HG02588 (cell line): ENCODE results near the gene RFPL4AL1.
"Not testable (repeated sequence)": the region's sequence is repeated elsewhere in the genome, so short reads cannot be mapped to it uniquely, and the experiment has no call there.

Source experiments
- ATAC-seq: cut with Tn5 transposase; IDR thresholded peaks from one replicate; pipeline ENCODE4 v1.9.1; 2021; ENCODE audit warnings: mild to moderate bottlenecking, moderate library complexity; ENCODE audit not compliant: unreplicated experiment

Gene RFPL4AL1

DNA sequence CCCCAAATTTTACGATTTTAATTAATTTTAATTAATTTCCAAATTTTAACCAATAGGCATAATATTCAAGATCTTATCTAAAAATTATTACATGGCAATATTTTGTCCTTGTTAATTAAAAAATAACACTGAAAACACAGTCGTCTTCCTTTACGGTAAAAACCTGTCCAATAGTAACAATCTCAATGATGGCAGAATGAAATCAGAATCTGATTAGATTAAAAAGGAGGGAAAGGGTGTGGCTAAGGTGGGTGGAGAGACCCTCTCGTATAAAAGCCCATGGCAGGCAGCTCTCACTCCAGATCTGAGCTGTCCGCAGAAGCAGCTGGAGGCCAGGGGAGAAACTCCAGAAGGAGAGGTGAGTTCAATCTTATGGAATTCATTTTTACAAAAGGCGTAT is at the start of gene RFPL4AL1:
RFPL4AL1 (plus strand) TSS at position 301 of the 400 bp plus-strand sequence. CDS start 2,687 bp downstream, outside the sequence.
- ATAC-seq, result not testable (repeated sequence)

DNA sequence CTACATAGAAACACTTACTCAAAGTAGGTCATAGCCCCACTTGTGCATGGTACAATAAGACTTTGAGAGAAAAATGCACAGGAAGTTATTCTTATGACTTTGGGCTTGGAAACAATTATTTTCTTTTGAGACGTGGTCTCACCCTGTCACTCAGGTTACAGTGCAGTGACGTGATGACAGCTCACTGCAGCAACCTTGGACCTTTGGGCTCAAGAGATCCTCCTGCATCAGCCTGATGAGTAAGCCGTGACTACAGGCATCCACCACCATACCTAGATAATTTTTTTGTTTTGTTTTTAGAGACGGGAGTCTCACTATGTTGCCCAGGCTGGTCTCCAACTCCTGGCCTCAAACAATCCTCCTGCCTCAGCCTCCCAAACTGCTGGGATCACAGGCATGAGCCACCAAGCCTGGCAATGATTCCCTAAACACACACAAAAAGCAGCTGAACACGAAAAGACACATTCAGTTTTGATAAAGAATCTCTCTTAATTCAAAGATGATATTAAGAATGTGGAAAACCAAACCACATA is 48.6 kb upstream of the RFPL4AL1 start:
- ATAC-seq, result no peak

DNA sequence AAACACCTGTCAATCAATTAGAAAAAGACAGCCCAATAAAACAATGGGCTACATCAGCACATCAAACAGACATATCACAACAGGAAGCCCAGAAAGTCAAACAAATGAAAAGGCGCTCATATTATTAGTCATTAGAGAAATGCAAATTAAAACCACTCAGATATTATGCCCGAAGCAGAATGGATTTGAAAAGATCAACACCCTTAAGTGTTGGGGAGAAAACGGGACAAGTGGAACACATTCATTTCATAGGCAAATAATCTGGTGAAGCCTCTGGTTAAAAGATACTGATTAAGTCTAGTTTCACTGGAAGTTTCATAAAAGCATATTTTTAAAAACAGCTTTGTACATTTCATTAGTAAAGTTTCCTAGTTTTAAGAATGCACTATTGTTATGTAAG is 48.1 kb upstream of the RFPL4AL1 start:
- ATAC-seq, result no peak

DNA sequence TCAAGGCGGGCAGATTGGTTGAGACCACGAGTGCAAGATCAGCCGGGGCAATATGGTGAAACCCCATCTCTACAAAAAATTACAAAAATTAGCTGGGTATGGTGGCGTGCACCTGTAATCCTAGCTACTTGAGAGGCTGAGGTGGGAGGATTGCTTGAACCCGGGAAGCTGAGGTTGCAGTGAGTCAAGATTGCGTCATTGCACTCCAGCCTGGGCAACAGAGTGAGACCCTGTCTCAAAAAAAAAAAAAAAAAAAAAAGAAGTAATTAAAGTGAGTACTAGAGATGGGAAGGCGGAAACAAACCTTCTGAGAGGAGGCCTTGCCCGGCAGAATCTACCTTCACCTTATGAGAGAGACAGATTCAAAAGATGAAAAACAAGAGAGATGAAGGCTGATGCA is 45.4 kb upstream of the RFPL4AL1 start:
- no peak for ATAC-seq

DNA sequence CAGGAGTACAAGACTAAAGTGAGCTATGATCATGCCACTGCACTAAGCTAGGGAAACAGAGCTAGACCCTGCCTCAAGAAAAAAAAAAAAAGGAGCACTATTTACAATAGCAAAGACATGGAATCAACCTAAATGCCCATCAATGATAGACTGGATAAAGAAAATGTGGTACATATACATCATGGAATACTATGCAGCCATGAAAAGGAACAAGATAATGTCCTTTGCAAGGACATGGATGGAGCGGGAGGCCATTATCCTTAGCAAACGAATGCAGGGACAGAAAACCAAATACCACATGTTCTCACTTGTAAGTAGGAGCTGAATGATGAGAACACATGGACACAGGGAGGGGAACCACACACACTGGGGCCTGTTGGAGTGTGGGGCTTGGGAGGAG is 38.5 kb upstream of the RFPL4AL1 start:
- ATAC-seq, result not testable (repeated sequence)

DNA sequence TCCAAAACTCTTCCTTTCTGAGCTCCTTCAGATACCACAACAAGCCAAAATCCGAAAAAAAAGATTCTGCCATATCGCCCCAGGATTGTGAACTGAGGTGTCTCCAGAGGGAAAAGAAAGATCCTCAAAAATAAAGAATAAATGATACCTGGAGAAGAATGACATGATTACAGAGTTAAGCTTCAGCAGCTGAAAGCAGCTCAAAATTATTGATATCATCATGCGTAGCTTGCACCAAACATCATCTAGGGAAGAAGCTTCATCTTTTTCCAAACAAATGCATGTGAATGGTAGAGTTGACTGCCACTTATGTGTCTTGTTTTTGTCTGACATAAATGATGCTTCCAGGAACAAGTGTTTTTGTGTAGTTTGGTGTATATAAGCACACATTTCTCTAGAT is 30.6 kb upstream of the RFPL4AL1 start, which contains the start of gene NLRP9:
NLRP9 (minus strand) TSS at position 101 of the 400 bp plus-strand sequence; CDS start at position 73, 28 bp downstream.
- ATAC-seq, result no peak

DNA sequence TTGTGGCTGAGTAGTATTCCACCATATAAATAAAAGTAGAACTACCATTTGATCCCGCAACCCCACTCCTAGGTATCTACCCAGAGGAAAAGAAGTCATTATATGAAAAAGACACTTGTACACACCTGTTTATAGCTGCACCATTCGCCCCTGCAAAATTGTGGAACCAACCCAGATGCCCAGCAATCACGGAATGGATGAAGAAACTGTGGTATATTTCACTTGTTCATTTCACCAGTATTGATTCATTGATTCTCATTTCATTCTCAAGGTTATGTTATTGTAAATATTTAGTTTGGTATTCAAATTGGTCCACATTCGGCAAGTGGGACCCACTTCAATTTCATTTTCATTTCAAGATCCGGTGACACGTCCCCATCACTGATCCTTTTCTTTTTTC is 18.2 kb upstream of the RFPL4AL1 start:
- ATAC-seq, result no peak

DNA sequence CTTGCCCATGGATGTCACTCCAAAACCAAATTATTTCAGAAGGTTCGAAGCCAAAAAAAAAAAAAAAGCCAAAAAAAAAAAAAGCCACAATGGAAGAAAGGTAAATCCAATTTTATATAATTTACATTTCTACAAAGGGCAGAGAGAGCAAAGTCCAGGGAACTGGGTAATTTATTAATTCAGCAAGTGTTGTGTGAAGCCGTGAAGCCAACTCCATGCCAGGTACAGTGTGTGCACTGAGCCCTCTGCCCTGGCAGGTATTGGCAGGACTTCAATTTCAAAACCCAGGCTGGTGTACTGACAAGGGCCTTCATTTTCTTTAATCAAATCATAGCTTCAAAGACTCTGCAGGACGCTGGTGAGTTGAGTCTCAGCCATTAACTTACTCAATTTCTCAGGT is 15.5 kb upstream of the RFPL4AL1 start:
- no peak for ATAC-seq

DNA sequence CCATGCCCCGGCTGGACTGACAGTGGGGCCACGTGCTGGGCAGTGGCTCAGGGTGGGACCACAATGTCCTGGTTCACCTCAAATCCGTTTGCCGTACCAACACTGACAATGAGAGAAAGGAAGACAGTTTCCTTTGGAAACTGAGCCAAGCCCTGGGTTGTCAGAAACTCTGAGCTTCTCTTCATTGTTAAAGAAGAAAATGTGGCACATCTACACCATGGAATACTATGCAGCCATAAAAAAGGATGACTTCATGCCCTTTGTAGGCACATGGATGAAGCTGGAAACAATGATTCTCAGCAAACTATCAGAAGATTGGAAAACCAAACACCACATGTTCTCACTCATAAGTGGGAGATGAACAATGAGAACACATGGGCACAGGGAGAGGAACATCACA is 12.1 kb upstream of the RFPL4AL1 start:
- ATAC-seq, result not testable (repeated sequence)

DNA sequence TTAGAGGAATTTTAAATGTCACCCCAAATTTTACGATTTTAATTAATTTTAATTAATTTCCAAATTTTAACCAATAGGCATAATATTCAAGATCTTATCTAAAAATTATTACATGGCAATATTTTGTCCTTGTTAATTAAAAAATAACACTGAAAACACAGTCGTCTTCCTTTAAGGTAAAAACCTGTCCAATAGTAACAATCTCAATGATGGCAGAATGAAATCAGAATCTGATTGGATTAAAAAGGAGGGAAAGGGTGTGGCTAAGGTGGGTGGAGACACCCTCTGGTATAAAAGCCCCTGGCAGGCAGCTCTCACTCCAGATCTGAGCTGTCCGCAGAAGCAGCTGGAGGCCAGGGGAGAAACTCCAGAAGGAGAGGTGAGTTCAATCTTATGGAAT is 10.1 kb upstream of the RFPL4AL1 start, which contains the start of gene RFPL4A:
RFPL4A (plus strand) TSS at position 301 of the 400 bp plus-strand sequence. CDS start 2,704 bp downstream, outside the sequence.
- ATAC-seq, result not testable (repeated sequence)

DNA sequence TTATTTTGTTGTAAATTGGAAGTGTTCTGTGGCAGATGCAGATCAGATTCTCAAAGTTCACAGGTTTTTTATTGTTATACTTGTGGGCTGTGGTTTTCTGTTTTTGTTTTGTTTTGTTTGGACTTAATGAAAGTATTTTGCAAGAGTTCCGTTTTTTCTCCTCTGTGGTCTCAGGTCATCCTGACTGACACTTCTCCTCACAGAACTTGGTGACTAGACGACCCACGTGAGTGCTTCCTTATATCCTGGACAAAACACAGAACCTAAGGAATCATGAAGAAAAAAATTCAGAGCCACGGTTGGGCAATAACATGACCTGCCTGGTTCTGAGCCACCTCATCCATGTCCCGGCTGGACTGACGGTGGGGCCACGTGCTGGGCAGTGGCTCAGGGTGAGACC is 2.5 kb upstream of the RFPL4AL1 start:
- ATAC-seq, result no peak

DNA sequence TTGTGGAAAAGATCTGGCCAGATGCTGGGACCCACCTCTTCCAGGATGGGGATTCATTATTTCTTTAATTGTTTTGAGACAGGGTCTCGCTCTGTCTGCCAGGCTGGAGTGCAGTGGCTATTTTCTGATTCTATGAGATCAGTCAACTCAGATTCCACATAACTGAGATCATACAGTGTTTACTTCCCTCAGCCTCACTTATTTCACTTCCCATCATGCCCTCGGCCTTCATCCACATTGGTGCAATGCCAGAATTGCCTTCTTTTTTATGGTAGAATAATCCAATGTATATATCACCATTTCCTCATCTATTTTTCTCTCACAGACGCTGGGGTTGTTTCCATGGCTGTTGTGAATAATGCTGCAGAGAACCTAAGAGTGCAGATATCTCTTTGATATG is 714 bp downstream of the RFPL4AL1 start:
- ATAC-seq, result not testable (repeated sequence)

DNA sequence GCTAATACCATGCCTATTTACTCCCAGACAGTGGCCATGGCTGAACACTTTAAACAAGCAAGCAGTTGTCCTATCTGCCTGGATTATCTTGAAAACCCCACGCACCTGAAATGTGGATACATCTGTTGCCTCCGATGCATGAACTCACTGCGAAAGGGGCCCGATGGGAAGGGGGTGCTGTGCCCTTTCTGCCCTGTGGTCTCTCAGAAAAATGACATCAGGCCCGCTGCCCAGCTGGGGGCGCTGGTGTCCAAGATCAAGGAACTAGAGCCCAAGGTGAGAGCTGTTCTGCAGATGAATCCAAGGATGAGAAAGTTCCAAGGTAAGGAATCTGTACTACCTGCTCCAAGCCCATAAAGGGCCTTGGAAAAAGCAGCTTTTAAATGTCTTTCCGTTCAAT is 8.6 kb downstream of the RFPL4AL1 start:
- no peak for ATAC-seq

DNA sequence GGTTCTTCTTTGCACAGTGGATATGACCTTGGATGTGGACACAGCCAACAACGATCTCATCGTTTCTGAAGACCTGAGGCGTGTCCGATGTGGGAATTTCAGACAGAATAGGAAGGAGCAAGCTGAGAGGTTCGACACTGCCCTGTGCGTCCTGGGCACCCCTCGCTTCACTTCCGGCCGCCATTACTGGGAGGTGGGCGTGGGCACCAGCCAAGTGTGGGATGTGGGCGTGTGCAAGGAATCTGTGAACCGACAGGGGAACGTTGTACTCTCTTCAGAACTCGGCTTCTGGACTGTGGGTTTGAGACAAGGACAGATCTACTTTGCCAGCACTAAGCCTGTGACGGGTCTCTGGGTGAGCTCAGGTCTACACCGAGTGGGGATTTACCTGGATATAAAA is 9.4 kb downstream of the RFPL4AL1 start:
- ATAC-seq, result no peak

DNA sequence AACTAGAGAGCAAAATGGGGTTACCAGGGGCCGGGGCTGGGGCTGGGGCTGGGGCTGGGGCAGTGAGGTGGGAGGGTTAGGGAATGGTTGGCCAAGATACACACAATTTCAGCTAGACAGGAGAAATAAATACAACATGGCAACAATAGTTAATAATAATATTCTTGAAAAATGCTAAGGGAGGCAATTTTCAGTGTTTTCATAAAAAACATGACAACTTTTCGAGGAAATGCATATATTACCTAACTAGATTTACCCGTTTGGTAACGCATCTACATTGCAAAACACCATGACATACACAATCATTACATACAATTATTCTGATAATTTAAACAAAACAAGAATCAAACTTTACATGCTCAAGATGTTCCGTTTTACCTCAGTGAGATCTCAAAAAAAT is 12.2 kb downstream of the RFPL4AL1 start:
- no peak for ATAC-seq

DNA sequence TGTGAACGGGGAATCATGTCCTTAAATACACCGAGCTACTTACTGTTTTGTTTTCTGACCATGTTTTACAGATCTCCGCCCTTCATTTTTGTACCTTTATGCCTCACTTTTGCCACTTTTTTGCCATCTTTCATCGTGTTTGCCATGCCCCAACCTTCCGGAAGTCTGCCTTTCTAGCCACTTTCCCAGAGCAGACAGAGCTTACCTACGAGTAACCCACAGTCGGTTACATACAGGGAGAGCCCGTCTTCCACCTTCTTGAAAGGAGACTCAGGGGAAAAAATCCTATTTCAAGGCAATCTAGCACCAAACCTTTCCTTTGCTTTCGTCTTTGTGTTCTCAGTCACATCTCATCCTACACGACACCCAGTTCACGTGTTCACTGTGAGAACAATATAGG is 26.1 kb downstream of the RFPL4AL1 start:
- no peak for ATAC-seq

DNA sequence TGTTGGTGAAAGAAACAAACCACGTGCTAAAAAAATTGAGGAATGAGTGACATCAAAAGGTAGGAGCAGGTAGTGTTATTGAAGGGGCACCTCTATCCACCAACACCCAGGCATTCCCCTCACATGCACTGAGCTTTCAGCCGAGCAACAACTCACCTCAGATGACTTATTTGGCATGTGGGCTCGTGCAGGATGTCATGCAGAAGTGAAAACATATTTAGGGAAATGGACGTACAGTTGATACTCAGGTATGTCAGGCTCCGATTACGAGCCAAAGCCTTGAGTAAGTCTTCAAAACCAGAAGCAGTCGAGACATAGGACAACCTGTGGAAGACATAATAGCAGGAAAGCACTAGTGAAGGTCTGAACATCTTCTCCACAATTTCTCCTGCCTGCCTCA is 32.5 kb downstream of the RFPL4AL1 start:
- no peak for ATAC-seq

DNA sequence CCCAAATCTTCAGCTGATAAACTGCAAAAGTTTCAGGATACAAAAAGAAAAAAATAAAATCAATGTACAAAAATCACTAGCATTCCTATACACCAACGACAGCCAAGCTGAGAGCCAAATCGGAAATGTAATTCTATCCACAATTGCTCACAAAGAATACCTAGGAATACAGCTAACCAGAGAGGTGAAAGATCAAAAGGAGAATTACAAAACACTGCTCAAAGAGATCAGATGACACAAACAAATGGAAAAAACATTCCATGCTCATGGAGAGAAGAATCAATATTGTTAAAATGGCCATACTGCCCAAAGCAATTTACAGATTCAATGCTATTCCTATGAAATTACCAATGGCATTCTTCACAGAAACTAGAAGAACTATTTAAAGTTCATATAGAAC is 33.4 kb downstream of the RFPL4AL1 start:
- ATAC-seq, result no peak

DNA sequence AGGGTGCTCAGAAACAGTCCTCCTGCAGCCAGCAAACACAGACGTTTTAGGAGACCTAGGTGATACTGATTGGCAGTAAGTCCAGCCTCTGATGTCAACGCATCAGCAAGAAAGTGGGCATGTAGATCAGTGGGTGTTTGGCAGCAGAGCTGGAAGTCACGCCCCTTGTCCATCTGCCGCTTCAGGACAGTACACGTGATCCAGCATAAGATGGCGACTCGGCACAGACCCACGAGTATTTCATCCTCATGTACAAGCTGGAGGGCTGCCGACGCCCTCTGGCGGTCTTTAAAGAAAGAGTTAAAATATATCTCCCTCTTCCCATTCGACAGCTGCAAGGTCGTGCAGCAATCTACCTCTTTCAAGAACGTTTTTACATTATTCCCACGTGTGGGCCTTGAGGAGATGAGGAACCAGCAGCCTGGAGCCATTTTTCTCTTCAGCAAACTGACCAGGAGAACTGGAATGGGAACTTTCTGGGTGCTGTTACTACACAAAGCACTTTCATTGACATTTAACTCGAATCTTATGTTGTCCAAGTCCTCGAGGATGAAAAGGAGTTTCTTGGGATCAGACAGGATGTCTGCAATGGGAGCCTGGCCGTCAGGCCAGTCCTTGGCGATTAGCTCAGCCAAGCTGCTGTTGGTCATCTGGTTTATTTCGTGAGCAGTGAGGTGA is 40.6 kb downstream of the RFPL4AL1 start:
- no peak for ATAC-seq

DNA sequence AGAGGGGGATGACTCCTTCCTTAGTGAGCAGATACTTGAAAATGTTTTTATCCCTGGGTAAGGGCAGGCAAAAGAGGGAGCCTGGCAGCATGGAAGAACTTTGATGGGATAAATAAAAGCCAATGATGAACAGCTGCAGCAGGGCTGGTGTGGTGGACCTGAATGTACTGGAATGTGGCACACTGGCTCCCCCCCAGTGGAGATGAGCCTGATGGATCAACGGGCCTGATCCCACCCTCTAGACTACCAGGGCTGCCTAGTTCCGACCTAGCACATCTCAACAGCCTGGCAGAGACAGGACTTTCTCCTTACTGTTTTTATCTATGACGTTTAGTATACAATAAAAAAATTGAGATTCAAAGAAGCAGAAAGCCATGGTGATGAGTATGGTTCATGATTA is 42.4 kb downstream of the RFPL4AL1 start:
- ATAC-seq, result no peak

DNA sequence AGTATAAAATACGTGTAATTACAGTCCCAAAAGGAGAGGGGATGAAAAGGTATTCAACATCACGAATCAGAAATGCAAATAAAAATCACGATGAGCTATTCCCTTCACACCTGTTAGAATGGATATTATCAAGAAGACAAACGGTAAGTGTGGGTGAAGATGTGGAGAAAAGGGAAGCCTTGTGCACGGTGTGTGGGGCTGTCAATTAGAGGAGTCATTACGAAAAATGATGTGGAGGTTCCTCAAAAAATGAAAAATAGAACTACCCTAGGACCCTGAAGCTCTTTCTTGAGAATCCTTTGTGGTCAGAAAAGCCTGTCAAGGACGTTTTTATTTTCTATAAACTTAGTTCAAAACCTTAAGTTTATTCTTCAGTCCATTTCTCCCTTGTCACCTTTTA is 43.5 kb downstream of the RFPL4AL1 start:
- no peak for ATAC-seq

DNA sequence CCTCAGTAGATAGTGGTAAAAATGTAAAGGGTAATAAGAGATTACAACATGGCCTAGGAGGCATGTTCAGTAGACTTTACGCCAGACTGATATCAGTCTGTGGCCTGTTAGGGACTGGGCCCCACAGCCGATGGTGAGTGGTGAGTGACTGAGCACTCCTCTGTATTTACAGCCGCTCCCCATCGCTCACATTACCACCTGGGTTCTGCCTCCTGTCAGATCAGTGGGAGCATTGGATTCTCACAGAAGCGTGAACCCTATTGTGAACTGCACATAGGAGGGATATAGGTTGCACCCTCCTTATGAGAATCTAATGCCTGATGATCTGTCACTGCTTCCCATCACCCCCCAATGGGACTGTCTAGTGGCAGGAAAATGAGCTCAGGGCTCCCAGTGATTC is 45.0 kb downstream of the RFPL4AL1 start:
- ATAC-seq, result no peak

DNA sequence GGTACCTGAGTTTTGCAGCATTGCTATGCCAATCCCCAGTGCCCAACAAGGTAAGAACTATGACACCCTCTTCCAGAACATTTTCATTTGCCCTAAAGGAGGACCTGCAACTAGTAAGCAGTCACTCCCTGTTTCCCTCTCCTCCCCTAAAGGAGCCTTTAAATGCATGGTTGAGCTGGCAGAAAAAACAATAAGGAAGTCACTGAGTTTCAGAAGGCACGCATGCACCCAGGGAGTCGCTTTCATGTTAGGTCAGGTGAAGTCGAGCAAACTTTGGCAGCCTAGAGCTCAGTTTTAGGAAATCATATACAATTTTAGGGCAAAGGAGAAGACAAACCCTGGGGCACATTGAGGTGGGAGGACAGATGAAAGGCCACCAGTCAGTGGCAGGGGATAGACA is 51.1 kb downstream of the RFPL4AL1 start:
- no peak for ATAC-seq
